HG03280 (cell line): ENCODE measurements around the gene ZNF576.
"Not testable (repeated sequence)": the region's sequence is repeated elsewhere in the genome, so short reads cannot be mapped to it uniquely, and the experiment has no call there.

ENCODE experiments used
- ATAC-seq: cut with Tn5 transposase; IDR thresholded peaks from one replicate; pipeline ENCODE4 v1.9.1; 2021; ENCODE audit warnings: mild to moderate bottlenecking, moderate library complexity; ENCODE audit not compliant: unreplicated experiment

Gene ZNF576

GRCh38 chr19:43623889-43624670 lies 27.7 kb downstream of the ZNF576 start:
- no peak for ATAC-seq

GRCh38 chr19:43624933-43625332 lies 28.5 kb downstream of the ZNF576 start:
- no peak for ATAC-seq

- ATAC-seq: no peak
Measured at GRCh38 chr19:43625918-43626579, 29.7 kb downstream of the ZNF576 start.

- no peak for ATAC-seq
Measured at GRCh38 chr19:43626838-43627237, 30.4 kb downstream of the ZNF576 start.

GRCh38 chr19:43628646-43629326 lies 32.4 kb downstream of the ZNF576 start:
- no peak for ATAC-seq

- no peak for ATAC-seq
Measured at GRCh38 chr19:43631491-43631890, 35.1 kb downstream of the ZNF576 start.

- no peak for ATAC-seq
Measured at GRCh38 chr19:43633520-43633919, 37.1 kb downstream of the ZNF576 start.

- ATAC-seq: no peak
Measured at GRCh38 chr19:43634068-43634467, 37.7 kb downstream of the ZNF576 start.

- no peak for ATAC-seq
Measured at GRCh38 chr19:43634506-43634871, 38.1 kb downstream of the ZNF576 start.

GRCh38 chr19:43634872-43635560 lies 38.6 kb downstream of the ZNF576 start:
- no peak for ATAC-seq

GRCh38 chr19:43635561-43635940 lies 39.2 kb downstream of the ZNF576 start:
- not testable (repeated sequence) for ATAC-seq

GRCh38 chr19:43636121-43636683 lies 39.8 kb downstream of the ZNF576 start:
- ATAC-seq: no peak

GRCh38 chr19:43638214-43638994 lies 42.0 kb downstream of the ZNF576 start:
- no peak for ATAC-seq

- ATAC-seq: no peak
Measured at GRCh38 chr19:43638995-43639518, 42.7 kb downstream of the ZNF576 start.

- ATAC-seq: no peak
Measured at GRCh38 chr19:43639519-43640423, 43.4 kb downstream of the ZNF576 start, which contains the start of gene CADM4. CADM4 (minus strand) TSS chr19:43639850; CDS start chr19:43639790, 60 bp downstream.

GRCh38 chr19:43640424-43640757 lies 44.0 kb downstream of the ZNF576 start:
- no peak for ATAC-seq

GRCh38 chr19:43641333-43641732 lies 44.9 kb downstream of the ZNF576 start:
- no peak for ATAC-seq

GRCh38 chr19:43642531-43642930 lies 46.1 kb downstream of the ZNF576 start:
- no peak for ATAC-seq

- ATAC-seq: no peak
Measured at GRCh38 chr19:43643326-43643725, 46.9 kb downstream of the ZNF576 start.
